Kidney epithelial cell (primary cell): Measurements from ENCODE around the gene CUL1. TPM values are rescaled to one million over a fixed set of nuclear protein-coding genes. Genes with fewer than 3 reads are reported as not detected.

Source experiments
- DNase-seq: peaks from one replicate; pipeline ENCODE4 v3.0.0-alpha.2; 2010; ENCODE audit warnings: low read depth
- H3K27me3 ChIP-seq: 2 replicates; pipeline ENCODE4 v1.6.0; 2011; ENCODE audit warnings: low read length; ENCODE audit not compliant: control insufficient read depth, insufficient read depth
- H3K36me3 ChIP-seq: 2 replicates; pipeline ENCODE4 v1.5.1; 2011; ENCODE audit warnings: low read length; ENCODE audit not compliant: control insufficient read depth, insufficient read depth
- H3K4me3 ChIP-seq: 2 replicates; pipeline ENCODE4 v1.5.1; 2011; ENCODE audit warnings: low read depth, mild to moderate bottlenecking, control low read depth, low read length
- total RNA-seq: library from RNA; depleted of rRNA; stranded (reverse); fragments of >200 nt; gene quantifications from 2 replicates; pipeline ENCODE4 v1.2.3, GENCODE V29; 2015
- TF ChIP-seq, protein P1 (sequence below): IDR thresholded peaks from 2 replicates; pipeline ENCODE4 v1.5.1; 2011; ENCODE audit warnings: mild to moderate bottlenecking, moderate library complexity, low read length, control low read depth, inconsistent platforms; ENCODE audit not compliant: insufficient read depth, poor library complexity, severe bottlenecking

Gene CUL1
- total RNA-seq, 1 donor from 2014 or later = 41.3 TPM

- no peak for DNase-seq
- Histone ChIP-seq H3K27me3 (no peaks in the 10 kb centered on the region), H3K36me3 (peaks cover 1% of the 10 kb centered on the region), H3K4me3 (no peak overlapping the region)
- TF ChIP-seq, protein P1, sequence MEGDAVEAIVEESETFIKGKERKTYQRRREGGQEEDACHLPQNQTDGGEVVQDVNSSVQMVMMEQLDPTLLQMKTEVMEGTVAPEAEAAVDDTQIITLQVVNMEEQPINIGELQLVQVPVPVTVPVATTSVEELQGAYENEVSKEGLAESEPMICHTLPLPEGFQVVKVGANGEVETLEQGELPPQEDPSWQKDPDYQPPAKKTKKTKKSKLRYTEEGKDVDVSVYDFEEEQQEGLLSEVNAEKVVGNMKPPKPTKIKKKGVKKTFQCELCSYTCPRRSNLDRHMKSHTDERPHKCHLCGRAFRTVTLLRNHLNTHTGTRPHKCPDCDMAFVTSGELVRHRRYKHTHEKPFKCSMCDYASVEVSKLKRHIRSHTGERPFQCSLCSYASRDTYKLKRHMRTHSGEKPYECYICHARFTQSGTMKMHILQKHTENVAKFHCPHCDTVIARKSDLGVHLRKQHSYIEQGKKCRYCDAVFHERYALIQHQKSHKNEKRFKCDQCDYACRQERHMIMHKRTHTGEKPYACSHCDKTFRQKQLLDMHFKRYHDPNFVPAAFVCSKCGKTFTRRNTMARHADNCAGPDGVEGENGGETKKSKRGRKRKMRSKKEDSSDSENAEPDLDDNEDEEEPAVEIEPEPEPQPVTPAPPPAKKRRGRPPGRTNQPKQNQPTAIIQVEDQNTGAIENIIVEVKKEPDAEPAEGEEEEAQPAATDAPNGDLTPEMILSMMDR = no peak
Measured at GRCh38 chr7:148789220-148789619, 90.5 kb downstream of the CUL1 start.

- Histone ChIP-seq H3K36me3 (peaks cover 1% of the 10 kb centered on the region), H3K27me3 (no peaks in the 10 kb centered on the region), H3K4me3 (no peak overlapping the region)
- TF ChIP-seq, protein P1 = no peak
- no peak for DNase-seq
Measured at GRCh38 chr7:148790131-148790726, 91.5 kb downstream of the CUL1 start.

DNA sequence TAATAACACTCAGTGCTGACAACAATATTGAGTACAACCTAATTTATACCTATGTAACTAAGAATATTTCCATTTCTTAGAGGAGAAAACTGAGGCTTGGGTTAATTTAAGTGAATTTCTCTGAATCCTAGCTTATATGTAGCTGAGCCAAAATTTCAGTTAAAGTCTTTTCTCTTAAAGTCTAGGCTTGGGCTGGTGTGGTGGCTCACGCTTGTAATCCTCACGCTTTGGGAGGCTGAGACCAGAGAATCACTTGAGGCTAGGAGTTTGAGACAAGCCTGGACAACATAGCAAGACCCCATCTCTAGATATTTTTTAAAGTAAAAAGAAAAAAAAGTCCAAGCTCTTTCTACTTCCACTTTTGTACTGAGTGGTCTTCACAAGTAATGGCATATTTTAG lies 92.1 kb downstream of the CUL1 start:
- Histone ChIP-seq H3K36me3 (peaks cover 1% of the 10 kb centered on the region), H3K27me3 (no peaks in the 10 kb centered on the region), H3K4me3 (no peak overlapping the region)
- DNase-seq = no peak
- TF ChIP-seq, protein P1 = no peak

GRCh38 chr7:148791546-148791945 lies 92.8 kb downstream of the CUL1 start:
- Histone ChIP-seq H3K36me3 (peaks cover 1% of the 10 kb centered on the region), H3K4me3 (no peak overlapping the region), H3K27me3 (no peaks in the 10 kb centered on the region)
- DNase-seq = peak; percentile 10
- TF ChIP-seq, protein P1 = no peak

- H3K4me3 ChIP-seq = no peak overlapping the region
- DNase-seq = no peak
- no peaks in the 10 kb centered on the region for H3K27me3 ChIP-seq
- peaks cover 1% of the 10 kb centered on the region for H3K36me3 ChIP-seq
- TF ChIP-seq, protein P1 = no peak
Measured at GRCh38 chr7:148793590-148793989, 94.9 kb downstream of the CUL1 start.

GRCh38 chr7:148794476-148794875 lies 95.8 kb downstream of the CUL1 start:
- TF ChIP-seq, protein P1 = no peak
- DNase-seq = no peak
- no peak overlapping the region for H3K4me3 ChIP-seq
- peaks cover 1% of the 10 kb centered on the region for H3K36me3 ChIP-seq
- H3K27me3 ChIP-seq = no peaks in the 10 kb centered on the region
